ENCODE results near the gene SEMA3E.

GRCh38 chr7:83541187-83541960 is 107.6 kb downstream of the SEMA3E start:
- TF ChIP-seq CTCF (IDR thresholded peaks at IDR 0.05; ENCODE audit: low read depth, low read length) (no peak), EZH2phosphoT487 (IDR thresholded peaks at IDR 0.05; ENCODE audit: low read depth) (no peak)
